GM18909 (cell line): ENCODE measurements around the gene FRMD3.

Experiments
- ATAC-seq: cut with Tn5 transposase; IDR thresholded peaks from one replicate; pipeline ENCODE4 v1.9.1; 2021; ENCODE audit warnings: mild to moderate bottlenecking; ENCODE audit not compliant: unreplicated experiment, poor library complexity

Gene FRMD3

DNA sequence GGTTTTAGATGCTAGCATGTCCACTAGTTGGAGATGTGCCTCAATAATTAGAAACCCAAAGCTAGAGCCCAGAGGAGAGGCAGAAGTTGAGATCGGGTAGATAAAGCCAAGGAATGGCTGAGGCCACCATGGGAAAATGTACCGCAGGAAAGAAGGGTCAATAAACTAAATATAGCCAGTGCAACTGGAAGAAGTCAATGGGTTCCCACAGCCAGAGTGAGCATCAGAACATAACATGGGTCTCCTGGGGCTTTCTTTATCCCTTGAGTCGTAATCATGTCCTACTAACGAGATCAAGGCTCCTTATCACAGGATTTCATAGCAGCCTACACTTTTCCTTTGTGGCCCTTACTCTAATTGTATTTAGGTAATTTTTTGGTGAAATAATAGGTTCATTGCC is 61.7 kb downstream of the FRMD3 start:
- ATAC-seq = no peak

- ATAC-seq = no peak
Measured at GRCh38 chr9:83475741-83476140, 62.5 kb downstream of the FRMD3 start.

DNA sequence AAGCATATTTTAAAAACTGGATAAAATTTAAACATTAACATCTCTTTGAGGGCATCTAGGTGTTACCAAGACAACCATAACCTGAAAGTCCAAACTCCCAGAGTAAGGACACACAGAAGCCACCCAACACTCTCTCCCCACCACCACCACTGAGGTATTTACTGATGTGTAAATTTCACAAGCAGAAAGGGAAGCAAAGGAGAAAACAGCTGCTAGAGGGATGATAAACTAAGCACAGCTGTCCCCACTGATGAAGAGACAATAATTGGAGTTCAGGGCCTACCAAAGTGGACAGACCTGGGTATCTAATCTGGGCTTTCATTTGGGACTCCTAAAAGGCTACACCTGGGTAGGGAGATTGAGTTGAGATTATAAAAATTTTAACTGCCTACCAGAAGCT is 63.6 kb downstream of the FRMD3 start:
- ATAC-seq = no peak

DNA sequence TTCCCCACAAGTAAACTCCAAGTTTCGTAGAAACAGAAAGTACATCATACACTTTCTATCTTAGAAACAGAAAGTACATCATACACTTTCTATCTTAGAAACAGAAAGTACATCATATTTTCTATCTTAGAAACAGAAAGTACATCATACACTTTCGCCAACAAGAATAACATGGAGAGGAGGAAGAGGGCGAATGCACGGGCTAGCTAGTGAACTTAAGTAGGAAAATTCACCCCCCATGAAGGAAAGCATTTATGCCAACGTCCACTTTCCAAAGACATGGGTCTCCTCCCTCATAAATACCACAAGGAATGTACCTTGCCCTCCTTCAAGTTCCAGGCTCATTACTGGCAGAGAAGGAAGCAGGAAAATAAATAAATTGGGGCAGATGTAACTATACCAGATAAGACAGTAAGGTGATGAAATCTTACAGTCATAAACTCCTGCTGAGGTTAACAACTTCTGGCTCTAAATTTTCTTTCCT is 64.7 kb downstream of the FRMD3 start:
- ATAC-seq = peak; percentile 96

DNA sequence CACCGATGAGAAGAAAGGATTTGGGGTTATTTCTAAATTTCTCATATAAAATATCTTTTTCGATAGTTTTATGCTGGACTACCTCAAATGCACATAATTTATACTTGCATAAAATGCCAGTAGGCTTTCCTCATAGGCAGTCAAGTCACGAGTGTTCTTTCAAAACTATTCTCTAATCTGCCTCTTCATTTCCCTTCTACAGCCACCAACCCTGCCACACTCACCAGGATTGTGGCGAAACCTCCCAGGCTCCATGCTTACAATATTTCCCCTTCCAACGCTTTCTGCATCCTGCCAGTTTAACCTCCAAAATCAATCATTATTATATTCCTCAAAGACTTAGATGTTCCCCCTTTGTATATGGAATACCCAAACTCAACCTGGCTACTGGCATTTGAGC is 65.4 kb downstream of the FRMD3 start:
- no peak for ATAC-seq

- ATAC-seq = no peak
Measured at GRCh38 chr9:83472221-83472665, 66.0 kb downstream of the FRMD3 start.

DNA sequence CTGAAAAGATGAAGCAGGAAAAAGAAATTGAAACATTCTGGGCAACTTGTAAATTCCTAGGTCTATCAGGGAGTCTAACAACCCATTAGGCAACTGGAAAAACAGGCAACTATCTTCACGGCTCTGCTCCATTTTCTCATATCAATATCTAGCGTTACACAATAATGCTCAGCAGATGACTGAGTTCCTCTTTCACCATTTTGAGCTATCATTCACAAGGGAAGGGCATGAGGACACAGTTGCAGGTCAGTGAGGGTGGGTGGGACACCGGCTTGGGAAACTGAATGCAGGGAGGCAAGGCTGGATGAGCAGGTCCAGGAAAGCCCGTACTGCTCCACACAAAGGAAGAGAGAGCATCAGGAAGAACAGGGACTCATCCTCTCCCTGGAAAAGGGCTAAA is 67.0 kb downstream of the FRMD3 start:
- ATAC-seq = no peak

DNA sequence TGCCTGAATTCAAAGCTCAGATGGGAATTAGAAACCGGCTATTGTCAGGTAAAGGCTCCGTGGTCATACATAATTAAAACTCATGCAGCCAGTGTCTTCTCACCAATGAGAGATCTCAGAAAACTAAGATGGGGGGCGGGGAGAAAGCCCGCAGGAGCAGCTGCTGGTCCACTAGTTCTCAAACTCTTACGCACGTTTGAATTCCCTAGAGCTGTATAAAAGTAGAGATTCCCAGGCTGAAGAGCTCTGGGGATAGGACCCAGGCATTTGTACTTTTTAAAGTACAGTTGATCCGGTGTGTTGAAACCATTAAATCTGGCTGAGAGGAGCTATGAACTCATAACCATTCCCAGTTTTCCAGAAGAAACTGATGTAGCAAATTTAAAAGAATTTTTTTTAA is 68.5 kb downstream of the FRMD3 start:
- ATAC-seq = no peak

- ATAC-seq = no peak
Measured at GRCh38 chr9:83468821-83469220, 69.4 kb downstream of the FRMD3 start.

- ATAC-seq = no peak
Measured at GRCh38 chr9:83466877-83467276, 71.3 kb downstream of the FRMD3 start.

- ATAC-seq = no peak
Measured at GRCh38 chr9:83466351-83466750, 71.8 kb downstream of the FRMD3 start.

GRCh38 chr9:83459830-83460229 is 78.4 kb downstream of the FRMD3 start:
- ATAC-seq = no peak

- no peak for ATAC-seq
Measured at GRCh38 chr9:83458530-83458929, 79.7 kb downstream of the FRMD3 start.

DNA sequence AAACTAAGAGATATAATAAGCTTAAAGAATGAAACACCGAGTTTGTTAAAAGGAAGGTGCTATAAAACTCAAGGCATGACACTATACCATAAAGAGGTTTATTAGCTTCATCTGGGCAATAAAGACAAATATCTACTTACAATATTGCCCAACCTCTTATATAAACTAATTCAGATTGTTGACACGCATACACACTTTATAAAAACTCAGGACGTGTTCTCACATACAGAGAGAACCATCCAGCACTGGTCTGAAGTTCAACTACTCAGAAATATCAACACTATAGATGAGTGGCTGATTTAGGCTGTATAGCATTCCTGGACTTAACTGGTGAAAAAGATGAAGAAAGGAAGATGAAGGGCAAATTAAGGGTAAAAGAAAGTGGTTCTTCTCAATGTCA is 81.2 kb downstream of the FRMD3 start:
- no peak for ATAC-seq

DNA sequence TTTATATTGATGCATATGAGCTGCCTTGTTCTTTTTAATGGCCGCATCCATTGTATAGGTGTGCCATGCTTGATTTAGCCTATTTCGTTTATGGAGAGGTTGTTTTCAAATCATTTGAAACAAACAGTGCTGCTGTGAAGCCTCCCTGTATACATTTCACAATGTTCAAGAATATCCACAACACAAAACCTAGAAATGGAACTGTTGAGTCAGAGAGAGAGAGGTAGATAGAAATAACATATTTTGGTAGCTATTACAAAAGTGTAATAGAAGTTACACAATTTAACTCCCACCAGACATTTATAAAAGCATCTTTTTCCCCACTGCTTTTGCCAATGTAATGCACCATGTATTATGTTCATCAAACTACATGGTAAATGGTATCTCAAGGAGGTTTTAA is 82.0 kb downstream of the FRMD3 start:
- ATAC-seq = no peak

- ATAC-seq = no peak
Measured at GRCh38 chr9:83454076-83454475, 84.1 kb downstream of the FRMD3 start.

DNA sequence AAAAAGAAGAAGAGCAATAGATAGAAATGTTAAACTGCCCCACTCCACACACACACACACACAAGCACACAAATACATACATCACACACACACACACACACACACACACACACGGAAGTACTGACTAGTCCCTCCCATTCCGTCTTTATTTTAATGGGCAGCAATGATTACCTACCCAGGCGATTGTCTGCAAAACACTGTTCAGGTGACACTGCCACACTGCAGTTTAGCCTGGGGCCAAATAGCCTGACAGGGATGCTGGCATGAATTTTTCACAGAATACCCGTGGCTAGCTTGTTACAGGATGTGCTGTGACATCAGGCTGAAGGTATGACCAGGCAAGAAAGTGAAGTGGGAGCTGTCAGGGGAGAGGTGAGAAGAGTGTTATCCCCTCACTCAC is 86.9 kb downstream of the FRMD3 start:
- ATAC-seq = no peak

GRCh38 chr9:83449983-83450382 is 88.2 kb downstream of the FRMD3 start:
- ATAC-seq = no peak

- no peak for ATAC-seq
Measured at GRCh38 chr9:83449166-83449565, 89.0 kb downstream of the FRMD3 start.

DNA sequence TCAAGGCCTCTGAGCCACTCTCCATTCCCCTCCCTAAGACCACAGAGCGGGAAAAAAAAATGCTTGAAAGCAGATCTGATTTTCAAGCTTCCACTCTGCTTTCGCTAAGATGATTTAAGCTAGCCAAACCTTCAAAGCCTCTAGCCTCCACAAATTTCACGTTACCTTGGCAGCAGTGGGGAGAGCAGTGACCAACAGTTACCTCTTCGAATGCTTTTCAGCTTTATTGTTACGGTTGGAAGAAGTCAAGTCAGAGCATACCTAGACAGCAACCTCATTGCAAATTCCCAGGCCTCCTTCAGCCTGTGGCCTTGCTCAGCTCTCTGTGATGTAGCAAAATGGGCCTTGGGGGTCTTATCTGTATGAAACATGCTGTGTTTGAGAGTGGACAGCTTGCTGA is 89.6 kb downstream of the FRMD3 start:
- no peak for ATAC-seq

- no peak for ATAC-seq
Measured at GRCh38 chr9:83447351-83447750, 90.8 kb downstream of the FRMD3 start.

GRCh38 chr9:83445703-83446265 is 92.4 kb downstream of the FRMD3 start:
- ATAC-seq = no peak

- ATAC-seq = no peak
Measured at GRCh38 chr9:83444110-83444509, 94.1 kb downstream of the FRMD3 start.
